Common myeloid progenitor, CD34-positive (primary cell): Measurements from ENCODE around the gene HLA-DOA. TPM values are rescaled to one million over a fixed set of nuclear protein-coding genes. Genes with fewer than 3 reads are reported as not detected.

Source experiments
- CTCF ChIA-PET: fragments of 350-600 bp; sonication (Branson Sonifier 250); formaldehyde crosslinking; loops from one replicate; lab custom pipeline; 2021; ENCODE audit warnings: antibody characterized with exemption; lab: Charles Lee
- POLR2A ChIA-PET: fragments of 350-600 bp; sonication (Branson Sonifier 250); formaldehyde crosslinking; loops from one replicate; lab custom pipeline; 2021; ENCODE audit warnings: antibody characterized with exemption; lab: Charles Lee
- DNase-seq, 3 donors: peaks; one replicate each; pipeline versions ENCODE4 v3.0.0 to v3.0.0-alpha.2; 2013
- H3K27ac ChIP-seq, 2 experiments: 1 replicate in 1 of 2; 2 replicates in 1 of 2; pipeline ENCODE4 v1.7.0; 2013; ENCODE audit warnings: inconsistent platforms in 2 of 2, low read length in 2 of 2, mild to moderate bottlenecking in 2 of 2, low read depth in 1 of 2, moderate library complexity in 1 of 2; ENCODE audit not compliant: severe bottlenecking in 2 of 2, insufficient read depth in 1 of 2, poor library complexity in 1 of 2
- H3K27me3 ChIP-seq, 5 experiments: replicated peaks in 2 of 5; 1 replicate in 3 of 5; 2 replicates in 2 of 5; pipeline versions ENCODE4 v1.6.1 to v1.7.0; 2013; ENCODE audit warnings: low read length in 4 of 5, mild to moderate bottlenecking in 2 of 5, moderate library complexity in 2 of 5, inconsistent platforms in 1 of 5; ENCODE audit not compliant: insufficient read depth in 5 of 5, control insufficient read depth in 4 of 5
- H3K36me3 ChIP-seq, 4 experiments: 1 replicate in 2 of 4; 2 replicates in 2 of 4; pipeline versions ENCODE4 v1.6.1 to v1.7.0; 2013; ENCODE audit warnings: low read length in 3 of 4, control low read depth in 1 of 4, mild to moderate bottlenecking in 1 of 4; ENCODE audit not compliant: control insufficient read depth in 4 of 4, insufficient read depth in 4 of 4
- H3K4me1 ChIP-seq, 4 experiments: 1 replicate in 3 of 4; 2 replicates in 1 of 4; pipeline versions ENCODE4 v1.6.1 to v1.7.1; 2013; ENCODE audit warnings: low read length in 3 of 4, mild to moderate bottlenecking in 3 of 4, control low read depth in 1 of 4, inconsistent platforms in 1 of 4, moderate library complexity in 1 of 4; ENCODE audit not compliant: control insufficient read depth in 4 of 4, insufficient read depth in 4 of 4; ENCODE audit errors: control extremely low read depth in 1 of 4
- H3K4me3 ChIP-seq, 7 experiments: 1 replicate in 4 of 7; 2 replicates in 3 of 7; pipeline versions ENCODE4 v1.5.1 to v1.7.0; 2013; ENCODE audit warnings: mild to moderate bottlenecking in 7 of 7, low read length in 6 of 7, moderate library complexity in 6 of 7, inconsistent platforms in 2 of 7, low read depth in 2 of 7, control low read depth in 1 of 7; ENCODE audit not compliant: insufficient read depth in 4 of 7, control insufficient read depth in 1 of 7; ENCODE audit errors: extremely low read depth in 1 of 7
- H3K9me3 ChIP-seq, 5 experiments: 1 replicate in 4 of 5; 2 replicates in 1 of 5; pipeline versions ENCODE4 v1.6.1 to v1.7.1; 2013; ENCODE audit warnings: low read length in 4 of 5, mild to moderate bottlenecking in 2 of 5, inconsistent platforms in 1 of 5, low read depth in 1 of 5, moderate library complexity in 1 of 5; ENCODE audit not compliant: control insufficient read depth in 4 of 5, insufficient read depth in 2 of 5; ENCODE audit errors: control extremely low read depth in 1 of 5
- WGBS: methylation state at CpG from one replicate; pipeline ENCODE4 v1.1.5; 2013; ENCODE audit not compliant: insufficient coverage; 5-methylcytosine and 5-hydroxymethylcytosine counted together
- polyA plus RNA-seq: library from polyadenylated mRNA; unstranded; fragments of 120-200 nt; gene quantifications from one replicate; pipeline ENCODE4 v1.2.1, GENCODE V29; 2013

The HLA-DOA gene
- 68.5 TPM for polyA plus RNA-seq

DNA sequence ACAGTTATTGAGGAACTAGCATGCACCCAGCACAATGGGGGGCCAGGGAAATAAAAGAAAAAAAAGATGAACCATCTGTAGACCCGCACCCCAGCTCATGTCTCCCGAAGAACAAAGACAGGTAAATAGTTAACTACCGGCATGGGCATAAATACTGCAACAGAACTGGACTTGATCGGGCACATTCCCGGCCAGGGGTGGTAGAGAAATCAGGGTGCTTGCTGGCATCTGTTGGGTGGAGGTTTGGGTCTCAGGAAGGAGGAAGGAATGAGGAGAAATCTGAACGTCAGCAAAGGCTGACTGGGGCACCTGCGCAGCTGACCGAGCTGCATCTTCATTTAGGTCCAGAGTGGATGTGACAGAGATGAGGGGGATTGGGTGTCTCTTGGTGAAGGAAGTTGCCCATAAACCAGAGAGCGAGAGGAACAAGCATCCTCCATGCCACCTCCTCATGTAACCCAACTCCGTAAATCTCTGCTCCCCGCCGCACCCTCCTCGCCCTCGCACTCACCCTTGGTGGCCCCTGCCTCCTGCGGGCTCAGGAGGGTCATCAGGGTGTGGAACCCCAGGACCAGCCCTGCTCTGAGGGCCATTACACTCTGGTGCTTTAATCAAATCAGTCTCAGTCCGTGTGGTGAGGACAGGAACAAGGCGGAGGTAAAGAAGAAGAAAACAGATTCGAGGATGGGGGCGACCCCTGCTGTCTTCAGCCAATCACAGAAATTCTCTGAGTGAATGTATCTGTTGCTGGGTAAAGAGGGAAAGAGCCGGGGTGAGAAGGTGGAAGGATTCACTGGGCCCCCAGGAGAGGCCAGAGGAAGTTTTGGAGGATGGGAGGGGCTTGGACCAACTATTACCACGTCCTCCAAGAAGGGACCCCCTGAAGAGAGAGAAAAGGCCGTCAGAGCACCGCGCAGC, at the start of gene HLA-DOA:
Gene HLA-DOA, minus strand, starts transcription at position 648 of the 918 bp plus-strand sequence.
- Histone ChIP-seq H3K27me3 (no peaks in the 10 kb centered on the region), H3K27ac (peak within 1 kb of the TSS in 1 of 2 experiments; percentile 46), H3K4me3 (peak within 1 kb of the TSS; percentile 72 to 92 (median 89)), H3K9me3 (no peaks in the 10 kb centered on the region), H3K36me3 (peaks cover 0 to 13% (median 1%) of the 10 kb centered on the region in 4 experiments), H3K4me1 (peaks cover 5 to 16% (median 11%) of the 10 kb centered on the region in 4 experiments)
- DNase-seq, result peak; percentile 67 to 86 (median 85)
- ChIA-PET POLR2A (no interaction called here), CTCF (interaction anchor here (1.1 to 1.8 kb wide), 4 partner anchors 71 to 130 kb away, joined by 4 to 6 read pairs (median 4); no protein-coding TSS in a partner anchor)
- 19% methylated on average over 13 of the region's 24 CpGs for WGBS

DNA sequence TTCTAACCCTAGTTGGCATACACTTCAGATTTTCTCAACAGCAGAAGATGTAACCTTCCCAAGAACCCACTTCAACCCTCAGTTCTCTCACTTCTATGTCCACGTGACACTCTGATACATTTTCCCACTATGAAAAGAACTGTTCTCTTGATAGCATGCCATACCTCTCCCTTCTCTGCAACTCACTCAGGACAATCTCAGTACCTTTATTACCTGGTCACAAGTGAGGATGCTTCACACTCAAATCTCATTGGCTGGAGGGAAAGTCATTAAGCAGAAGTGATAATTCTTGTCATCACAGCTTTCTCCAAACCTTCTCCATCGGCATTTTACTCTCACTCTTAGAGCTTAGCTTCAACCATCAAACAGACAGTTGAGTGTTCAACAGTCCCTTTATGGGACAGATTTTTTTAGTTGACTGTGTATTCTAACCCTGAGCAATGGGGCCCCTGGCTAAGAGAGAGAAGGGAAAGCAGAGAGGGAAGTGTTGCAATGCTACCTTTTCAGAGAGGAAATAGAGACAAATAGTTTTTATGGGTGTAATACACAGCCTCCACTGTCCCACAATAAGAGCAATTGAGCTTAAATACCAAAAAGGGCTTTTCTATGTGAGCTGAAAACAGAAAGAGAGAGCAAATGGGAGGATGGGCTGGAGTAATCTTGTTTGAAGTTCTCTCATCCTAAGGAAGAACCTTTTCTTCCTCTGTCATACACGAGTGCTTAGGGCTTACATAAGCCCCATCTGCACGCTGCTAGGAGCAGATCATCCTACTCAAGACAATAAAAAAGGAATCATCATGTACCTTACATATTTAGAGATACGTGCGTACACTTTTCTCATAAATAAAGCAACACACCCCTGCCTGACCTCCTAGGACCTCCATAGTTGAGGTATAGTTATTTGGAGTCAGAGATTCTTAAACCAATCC, 48.1 kb upstream of the HLA-DOA start:
- 62% methylated on average over 3 of the region's 6 CpGs for WGBS
- H3K36me3 ChIP-seq, result no peaks in the 10 kb centered on the region
- no peak overlapping the region for H3K4me3 ChIP-seq
- peaks cover 0 to 8% (median 1%) of the 10 kb centered on the region in 4 experiments for H3K4me1 ChIP-seq
- H3K27ac ChIP-seq, result no peak overlapping the region
- POLR2A ChIA-PET, result no interaction called here
- DNase-seq, result no peak
- no peaks in the 10 kb centered on the region for H3K9me3 ChIP-seq
- no peaks in the 10 kb centered on the region for H3K27me3 ChIP-seq
- CTCF ChIA-PET, result interaction anchor here (1.2 kb wide), 2 partner anchors 24 to 29 kb away, joined by 3 read pairs; no protein-coding TSS in a partner anchor

DNA sequence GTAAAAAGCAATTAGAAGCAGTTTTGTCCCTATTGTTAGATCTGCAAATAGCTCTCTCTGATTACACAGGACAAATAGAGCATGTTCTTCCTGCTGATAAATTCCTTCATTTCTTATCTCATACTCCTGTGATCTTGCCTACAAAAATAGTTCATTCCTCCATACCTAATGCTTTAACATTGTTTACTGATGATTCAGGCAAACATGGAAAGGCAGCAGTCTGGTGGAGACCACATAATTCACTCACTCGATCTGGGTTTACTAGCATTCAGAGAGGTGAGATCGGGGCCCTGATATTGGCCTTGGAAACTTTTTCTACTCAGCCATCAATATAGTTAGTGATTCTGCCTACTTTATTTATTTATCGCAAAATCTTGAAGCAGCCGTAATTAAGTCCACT, 43.8 kb upstream of the HLA-DOA start:
- no peaks in the 10 kb centered on the region for H3K9me3 ChIP-seq
- 76% methylated on average over 4 of the region's 4 CpGs for WGBS
- H3K27me3 ChIP-seq, result no peaks in the 10 kb centered on the region
- no peak overlapping the region for H3K4me3 ChIP-seq
- peaks cover 0 to 17% (median 3%) of the 10 kb centered on the region in 4 experiments for H3K4me1 ChIP-seq
- ChIA-PET POLR2A (no interaction called here), CTCF (interaction anchor here (0.8 to 1.3 kb wide), 2 partner anchors 19 to 23 kb away, joined by 3 to 4 read pairs; partner anchors contain the start of gene HLA-DPB1)
- DNase-seq, result no peak
- no peaks in the 10 kb centered on the region for H3K36me3 ChIP-seq
- H3K27ac ChIP-seq, result no peak overlapping the region

DNA sequence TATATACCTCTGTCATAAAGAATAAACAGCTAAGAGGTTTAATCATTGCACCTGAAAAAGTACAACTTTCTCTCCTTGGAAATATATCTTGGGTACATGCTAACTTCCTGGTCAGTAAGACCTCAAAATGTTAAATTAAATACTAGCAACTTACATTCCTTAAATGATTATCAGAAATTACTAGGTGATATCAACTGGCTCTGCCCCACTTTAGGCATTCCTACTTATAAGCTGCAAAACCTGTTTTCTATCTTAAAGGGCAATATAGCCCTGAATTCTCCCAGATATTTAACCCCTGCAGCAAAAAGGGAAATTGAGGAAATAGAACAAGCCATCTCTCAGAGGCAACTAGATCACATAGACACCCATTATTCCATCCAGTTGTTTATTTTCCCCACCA, 43.2 kb upstream of the HLA-DOA start:
- CTCF ChIA-PET, result interaction anchor here (0.8 to 1.3 kb wide), 4 partner anchors 19 to 83 kb away, joined by 3 to 4 read pairs (median 3); partner anchors contain the start of gene HLA-DPB1
- Histone ChIP-seq H3K36me3 (no peaks in the 10 kb centered on the region), H3K27me3 (no peaks in the 10 kb centered on the region), H3K4me3 (no peak overlapping the region), H3K9me3 (no peaks in the 10 kb centered on the region), H3K27ac (no peak overlapping the region), H3K4me1 (peaks cover 0 to 14% (median 3%) of the 10 kb centered on the region in 4 experiments)
- no peak for DNase-seq
- POLR2A ChIA-PET, result no interaction called here

DNA sequence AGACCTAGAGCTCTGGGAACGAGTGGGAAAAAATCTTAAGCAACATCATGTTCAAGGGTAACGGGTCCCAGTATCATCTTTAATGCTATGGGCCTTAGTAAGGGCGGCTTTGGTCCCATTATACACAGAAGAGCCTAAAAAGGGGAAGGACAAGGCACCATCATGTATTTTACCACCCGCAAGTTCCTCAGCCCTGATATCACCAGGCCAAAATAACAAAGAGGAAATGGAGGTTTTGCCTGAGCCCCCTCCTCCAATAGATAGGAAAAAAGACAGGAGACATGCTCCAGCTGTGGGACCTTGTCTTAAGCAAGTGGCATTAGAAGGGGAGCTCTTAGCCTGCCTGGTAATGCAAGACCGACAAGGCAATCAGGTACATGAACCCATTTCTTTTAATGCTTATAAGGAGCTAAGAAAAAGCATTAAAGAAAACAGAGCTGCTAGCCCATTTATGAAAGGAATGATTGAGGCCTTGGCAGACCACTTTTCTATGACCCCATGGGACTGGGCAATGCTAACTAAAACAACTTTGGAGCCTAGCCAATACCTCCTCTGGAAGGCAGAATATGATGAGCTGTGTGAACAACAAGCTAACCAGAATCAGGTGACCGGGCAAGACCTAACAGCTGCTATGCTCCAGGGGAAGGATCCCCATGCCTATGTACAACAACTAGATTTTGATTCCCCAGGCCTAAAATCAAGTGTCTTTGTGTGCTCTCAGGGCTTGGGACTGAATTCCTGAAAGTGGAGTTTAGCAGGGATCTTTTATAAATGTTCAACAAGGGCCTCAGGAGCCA, 40.8 kb upstream of the HLA-DOA start:
- 83% methylated on average over 3 of the region's 6 CpGs for WGBS
- peaks cover 0 to 2% (median 0%) of the 10 kb centered on the region in 5 experiments for H3K27me3 ChIP-seq
- no peaks in the 10 kb centered on the region for H3K36me3 ChIP-seq
- DNase-seq, result peak in 2 of 3 donors; percentile 36 to 60
- no peaks in the 10 kb centered on the region for H3K9me3 ChIP-seq
- ChIA-PET CTCF (interaction anchor here (1.1 to 2.7 kb wide), 10 partner anchors 9 to 57 kb away, joined by 3 to 12 read pairs (median 5); no protein-coding TSS in a partner anchor), POLR2A (interaction anchor here (0.6 kb wide), 1 partner anchor 987 kb away, joined by 3 read pairs; no protein-coding TSS in a partner anchor)
- H3K4me1 ChIP-seq, result peaks cover 0 to 9% (median 3%) of the 10 kb centered on the region in 4 experiments
- no peak overlapping the region for H3K4me3 ChIP-seq
- H3K27ac ChIP-seq, result no peak overlapping the region
